22Rv1 (cell line): Measurements from ENCODE around the gene PLB1.

Source experiments
- CTCF ChIP-seq: fragments of 450-650 bp; IDR thresholded peaks from 2 replicates; pipeline ENCODE4 v1.5.1; 2017; ENCODE audit warnings: mild to moderate bottlenecking
- ZFX ChIP-seq: fragments of 450-650 bp; IDR thresholded peaks from 2 replicates; pipeline ENCODE4 v1.6.1; 2017; ENCODE audit warnings: antibody characterized with exemption, borderline replicate concordance

GRCh38 chr2:28486526-28486925, 9.3 kb upstream of the PLB1 start:
- TF ChIP-seq CTCF (no peak), ZFX (no peak)
